Erythroblast (primary cell): ENCODE results near the gene MYLK.

Source experiments
- GATA1 ChIP-seq: IDR thresholded peaks from 2 replicates; pipeline ENCODE4 v1.6.1; 2011; ENCODE audit warnings: low read depth, mild to moderate bottlenecking, control low read depth, low read length, moderate library complexity
- POLR2A ChIP-seq: IDR thresholded peaks from 2 replicates; pipeline ENCODE4 v1.6.1; 2011; ENCODE audit warnings: mild to moderate bottlenecking, low read length

DNA sequence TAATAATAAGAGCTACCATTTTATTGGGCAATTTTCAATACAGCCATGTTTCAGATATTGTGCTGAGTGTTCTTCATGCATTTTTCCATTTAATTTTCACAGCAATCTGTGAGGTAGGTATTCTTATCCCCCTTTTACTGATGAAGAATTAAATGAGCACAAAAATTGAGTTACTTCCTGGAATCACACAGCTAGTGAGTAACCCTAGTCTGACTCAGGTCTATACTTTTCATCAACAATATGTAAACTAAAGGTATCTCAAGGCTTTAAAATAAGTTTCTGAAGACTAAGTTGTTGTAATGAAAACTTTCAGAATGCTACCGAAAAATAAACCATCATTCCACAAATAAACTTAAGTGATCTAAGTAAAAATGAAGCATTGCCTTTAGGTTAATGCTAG lies 321.6 kb downstream of the MYLK start:
- no peak for TF ChIP-seq POLR2A
- no peak for TF ChIP-seq GATA1
